ENCODE results near the gene BBLN.
"Not testable (repeated sequence)": the region's sequence is repeated elsewhere in the genome, so short reads cannot be mapped to it uniquely, and the experiment has no call there.

GRCh38 chr9:128135561-128135960 is 24.5 kb upstream of the BBLN start:
- TF ChIP-seq CTCF (IDR thresholded peaks at IDR 0.05) = peak in 1 of 4 experiments; percentile 24
- not testable (repeated sequence) for TF ChIP-seq POLR2AphosphoS5, POLR2A (IDR thresholded peaks at IDR 0.05)

All from prostate gland (tissue), 2 donors.